SKM-1 (cell line): Measurements from ENCODE around the gene IQSEC1.

ENCODE experiments used
- DNase-seq: peaks from one replicate; lab custom pipeline; 2025; ENCODE audit not compliant: unreplicated experiment; lab: John Stamatoyannopoulos, UW

The IQSEC1 gene

GRCh38 chr3:13034109-13034800 lies 39.0 kb downstream of the IQSEC1 start:
- DNase-seq: no peak

GRCh38 chr3:13032206-13032605 lies 41.0 kb downstream of the IQSEC1 start:
- no peak for DNase-seq

GRCh38 chr3:13031621-13032020 lies 41.6 kb downstream of the IQSEC1 start:
- no peak for DNase-seq

GRCh38 chr3:13030684-13031083 lies 42.5 kb downstream of the IQSEC1 start:
- DNase-seq: no peak

GRCh38 chr3:13028010-13028821 lies 45.0 kb downstream of the IQSEC1 start:
- no peak for DNase-seq

DNA sequence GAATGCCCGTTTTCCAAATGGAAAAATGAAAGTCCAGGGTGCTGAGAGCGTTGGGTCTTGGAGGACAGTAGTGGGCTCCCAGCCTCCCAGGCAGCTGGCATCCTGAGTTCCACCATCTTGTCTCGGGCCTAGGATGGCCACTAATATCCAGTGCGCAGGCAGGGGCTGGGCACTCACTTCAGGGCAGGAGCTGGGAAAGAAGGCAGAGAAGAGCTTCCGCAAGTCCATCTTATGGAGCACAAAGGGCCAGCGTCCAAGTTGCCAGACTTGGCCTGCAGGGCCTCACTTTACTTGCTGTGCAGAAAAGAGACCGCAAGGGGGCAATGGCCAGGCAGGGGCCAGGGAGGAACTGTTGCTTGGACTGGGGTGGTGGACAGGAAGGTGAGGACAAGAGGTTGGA lies 46.1 kb downstream of the IQSEC1 start:
- no peak for DNase-seq

DNA sequence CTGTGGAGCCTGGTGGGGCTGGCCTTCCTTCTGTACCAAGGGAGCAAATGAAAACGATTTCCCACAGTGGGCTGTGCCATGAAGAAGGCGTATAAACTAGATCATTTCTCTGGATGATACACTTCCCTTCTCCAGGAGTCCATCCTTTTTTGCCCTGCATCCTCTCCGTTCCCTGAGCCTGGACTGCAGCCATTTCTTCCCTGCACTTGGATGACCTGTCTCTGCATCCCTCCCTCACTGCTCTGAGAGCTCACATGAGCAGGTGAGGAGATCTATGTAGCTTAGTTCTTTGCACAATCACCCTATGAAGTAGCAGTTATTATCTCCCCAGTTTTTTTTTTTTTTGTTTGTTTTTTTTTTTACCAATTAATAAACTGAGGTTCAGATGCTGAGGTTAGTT lies 46.7 kb downstream of the IQSEC1 start:
- DNase-seq: no peak

GRCh38 chr3:13025778-13026518 lies 47.3 kb downstream of the IQSEC1 start:
- no peak for DNase-seq

GRCh38 chr3:13025090-13025489 lies 48.1 kb downstream of the IQSEC1 start:
- DNase-seq: no peak

DNA sequence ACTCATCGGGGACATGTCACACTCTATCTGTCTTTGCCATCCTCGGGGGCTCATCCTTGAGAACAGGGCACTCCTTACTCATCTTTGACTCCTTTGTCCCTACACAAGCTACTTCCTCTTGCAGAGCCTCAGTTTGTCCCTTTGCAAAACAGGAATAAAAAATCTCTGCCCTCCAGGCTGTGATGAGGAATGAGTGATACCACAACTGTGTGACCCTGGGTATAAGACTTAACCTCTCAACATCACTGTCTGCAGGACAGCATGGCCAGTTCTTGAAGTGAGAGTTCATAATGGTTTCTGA lies 48.5 kb downstream of the IQSEC1 start:
- no peak for DNase-seq

DNA sequence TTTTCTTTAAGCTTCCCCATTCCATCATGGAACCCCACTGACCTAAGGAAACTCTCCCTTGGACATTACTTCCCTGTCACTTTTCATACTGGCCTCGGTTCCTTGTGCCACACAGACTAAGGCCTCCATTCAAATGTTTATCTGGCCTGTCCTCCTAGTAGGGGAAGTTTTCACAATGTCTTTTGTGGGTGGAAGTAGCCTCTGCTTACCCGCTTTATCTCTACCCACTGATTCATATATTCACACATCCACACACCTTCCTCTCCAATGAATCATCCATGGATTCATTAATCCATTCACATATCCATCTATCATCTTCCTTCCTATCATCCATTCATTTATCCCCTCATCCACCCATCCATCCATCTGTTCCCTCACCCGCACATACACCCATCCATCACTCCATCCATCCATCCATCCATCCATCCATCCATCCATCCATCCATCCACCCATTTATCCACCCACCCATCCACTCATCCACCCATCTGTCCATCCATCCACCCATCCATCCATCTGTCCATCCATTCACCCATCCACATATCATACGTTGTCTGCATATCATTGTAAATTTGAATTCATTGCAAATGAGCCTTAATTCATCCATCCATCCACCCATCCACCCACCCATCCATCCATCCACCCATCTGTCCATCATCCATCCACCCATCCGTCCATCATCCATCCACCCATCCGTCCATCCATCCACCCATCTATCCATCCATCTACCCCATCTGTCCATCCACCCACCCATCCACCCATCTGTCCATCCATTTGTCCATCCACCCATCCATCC lies 49.1 kb downstream of the IQSEC1 start:
- no peak for DNase-seq

- DNase-seq: no peak
These were observed 49.8 kb downstream of the IQSEC1 start for GRCh38 chr3:13023235-13023970.

DNA sequence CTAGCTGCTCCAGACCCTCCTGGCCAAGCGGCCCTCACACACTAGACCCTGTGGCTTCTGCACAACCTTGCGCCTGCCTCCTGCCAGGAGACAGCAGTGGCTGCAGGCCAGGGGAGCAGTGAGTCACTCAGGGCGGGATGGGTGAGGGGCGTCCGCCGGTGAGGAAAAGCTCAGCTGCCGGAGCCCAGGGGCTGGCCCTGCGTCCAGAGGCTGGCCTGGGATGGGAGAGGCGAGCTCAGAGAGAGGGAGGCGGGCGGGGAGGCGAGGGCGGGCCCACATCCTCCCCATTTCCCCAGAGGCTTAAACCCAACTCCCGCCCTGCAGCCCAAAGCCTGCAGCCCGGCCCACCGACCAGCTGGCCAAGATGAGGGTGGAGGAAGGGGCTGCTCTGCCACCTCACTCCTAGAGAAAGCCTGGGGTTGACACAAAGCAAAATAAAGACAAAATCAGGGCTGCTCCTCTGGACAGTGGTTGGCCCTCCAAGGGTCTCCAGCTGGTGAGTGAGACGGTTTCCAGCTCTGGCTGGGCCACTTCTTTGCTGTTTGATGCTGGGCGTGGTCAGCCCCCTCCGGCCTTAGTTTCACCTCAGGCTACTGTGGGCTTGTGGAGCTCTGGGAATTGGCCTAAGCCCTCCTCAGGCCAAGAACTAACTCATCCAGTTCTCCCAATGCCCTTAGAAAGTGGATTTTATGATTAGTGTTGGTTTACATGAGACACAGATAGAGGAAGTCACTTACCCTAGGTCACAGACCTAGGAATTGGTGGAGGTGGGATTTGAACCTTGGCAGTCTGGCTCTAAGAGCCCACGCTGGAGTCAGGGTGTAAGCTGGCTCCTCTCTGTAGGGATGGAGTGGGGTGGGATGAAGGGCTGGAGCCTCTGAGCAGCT lies 50.6 kb downstream of the IQSEC1 start:
- DNase-seq: no peak

- no peak for DNase-seq
These were observed 51.8 kb downstream of the IQSEC1 start for GRCh38 chr3:13021141-13022114.

GRCh38 chr3:13020159-13020750 lies 53.0 kb downstream of the IQSEC1 start:
- DNase-seq: no peak

GRCh38 chr3:13019243-13020095 lies 53.8 kb downstream of the IQSEC1 start:
- DNase-seq: no peak
